Loucy (cell line): ENCODE data around the gene MCF2L.

Source experiments
- H2AFZ ChIP-seq: fragments of 200-600 bp; sonication (generic); 2 replicates; pipeline ENCODE4 v1.6.0; 2016; ENCODE audit warnings: antibody characterized with exemption, mild to moderate bottlenecking, low read length, moderate library complexity
- H3F3A ChIP-seq: fragments of 200-600 bp; 2 replicates; pipeline ENCODE4 v1.6.0; 2016; ENCODE audit warnings: antibody characterized with exemption, low read depth, mild to moderate bottlenecking
- H3K27me3 ChIP-seq: fragments of 200-600 bp; sonication (generic); 2 replicates; pipeline ENCODE4 v1.6.1; 2014; ENCODE audit warnings: low read length, mild to moderate bottlenecking; ENCODE audit not compliant: insufficient read depth, poor library complexity, severe bottlenecking
- H3K36me3 ChIP-seq: fragments of 200-600 bp; sonication (generic); 2 replicates; pipeline ENCODE4 v1.6.1; 2016; ENCODE audit warnings: low read length; ENCODE audit not compliant: insufficient read depth
- H3K4me1 ChIP-seq: fragments of 200-600 bp; sonication (generic); 2 replicates; pipeline ENCODE4 v1.5.1; 2014; ENCODE audit warnings: low read length, mild to moderate bottlenecking; ENCODE audit not compliant: insufficient read depth, poor library complexity, severe bottlenecking
- H3K4me2 ChIP-seq: fragments of 200-600 bp; sonication (generic); 2 replicates; pipeline ENCODE4 v1.6.0; 2014; ENCODE audit warnings: antibody characterized with exemption, low read length, low read depth, mild to moderate bottlenecking; ENCODE audit not compliant: poor library complexity, severe bottlenecking
- H3K4me3 ChIP-seq: fragments of 200-600 bp; sonication (generic); 2 replicates; pipeline ENCODE4 v1.5.1; 2014; ENCODE audit warnings: low read length, mild to moderate bottlenecking, mixed read lengths; ENCODE audit not compliant: poor library complexity, severe bottlenecking
- H3K79me2 ChIP-seq: fragments of 200-600 bp; sonication (generic); 2 replicates; pipeline ENCODE4 v1.6.1; 2014; ENCODE audit warnings: low read length; ENCODE audit not compliant: insufficient read depth
- H3K9ac ChIP-seq: fragments of 200-600 bp; sonication (generic); 2 replicates; pipeline ENCODE4 v1.6.0; 2014; ENCODE audit warnings: mild to moderate bottlenecking, low read depth, low read length, moderate library complexity; ENCODE audit not compliant: poor library complexity, severe bottlenecking
- H3K9me2 ChIP-seq: fragments of 200-600 bp; sonication (generic); replicated peaks from 2 replicates; pipeline ENCODE4 v1.6.1; 2016; ENCODE audit warnings: low read depth, low read length, mixed read lengths
- H3K9me3 ChIP-seq: fragments of 200-600 bp; sonication (generic); 2 replicates; pipeline ENCODE4 v1.6.1; 2014; ENCODE audit warnings: mild to moderate bottlenecking, antibody characterized with exemption, low read length, low read depth; ENCODE audit not compliant: insufficient read depth
- H4K20me1 ChIP-seq: fragments of 200-600 bp; sonication (generic); 2 replicates; pipeline ENCODE4 v1.6.0; 2014; ENCODE audit warnings: antibody characterized with exemption, low read length, mild to moderate bottlenecking; ENCODE audit not compliant: insufficient read depth, poor library complexity, severe bottlenecking
- EZH2phosphoT487 ChIP-seq: fragments of 200-600 bp; IDR thresholded peaks from 2 replicates; pipeline ENCODE4 v1.6.1; 2018; ENCODE audit warnings: antibody characterized with exemption, mild to moderate bottlenecking, moderate library complexity, borderline replicate concordance
- TF ChIP-seq, protein P1 (sequence below): fragments of 200-600 bp; sonication (generic); conservative IDR thresholded peaks from 2 replicates; pipeline ENCODE4 v1.5.1; 2014; ENCODE audit warnings: mild to moderate bottlenecking, antibody characterized with exemption, low read length

MCF2L gene

DNA sequence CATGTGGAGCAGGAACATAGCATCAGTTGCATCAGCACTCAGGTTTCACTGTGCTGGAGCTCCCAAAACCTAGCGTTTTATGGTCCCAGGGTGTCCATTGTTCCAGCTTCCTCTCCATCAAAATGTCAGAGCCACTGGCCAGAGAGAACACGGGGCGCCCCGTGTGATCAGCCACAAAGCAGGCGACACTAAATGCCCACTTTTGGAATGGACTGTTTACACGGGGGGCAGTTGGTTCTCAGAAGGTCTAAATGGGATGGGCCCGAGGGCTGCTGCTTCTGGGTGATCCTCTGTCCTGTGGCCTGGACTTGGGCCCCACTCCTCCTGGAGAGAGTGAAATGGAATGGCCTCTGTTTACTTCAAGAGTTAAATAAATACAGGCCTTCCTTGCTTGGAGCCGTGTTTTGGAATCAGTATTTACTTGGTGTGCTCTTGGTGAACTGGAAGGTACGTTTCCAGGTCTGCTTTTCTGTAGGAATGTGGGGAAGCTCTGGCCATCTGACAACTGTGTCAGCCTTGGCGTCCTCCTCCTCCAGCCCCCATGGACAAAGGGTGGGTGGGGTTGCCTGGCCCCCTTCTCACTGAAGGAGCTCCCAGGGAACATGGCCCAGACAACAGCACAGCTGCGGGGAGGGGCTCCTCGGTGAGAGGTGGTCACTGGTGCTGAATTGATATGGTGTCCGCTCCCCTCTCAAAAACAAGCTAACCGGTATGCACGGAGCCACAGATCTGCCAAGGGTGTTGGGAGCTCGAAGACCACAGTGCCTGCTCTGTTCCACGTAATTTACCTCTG lies 16.1 kb upstream of the MCF2L start:
- Histone ChIP-seq H3K79me2 (no peaks in the 10 kb centered on the region), H3K9me2 (no peaks in the 10 kb centered on the region), H3K4me2 (no peak overlapping the region), H4K20me1 (no peaks in the 10 kb centered on the region), H3K9me3 (no peaks in the 10 kb centered on the region), H3K36me3 (no peaks in the 10 kb centered on the region), H3K4me1 (no peaks in the 10 kb centered on the region), H3F3A (no peaks in the 10 kb centered on the region), H3K4me3 (no peak overlapping the region), H3K27me3 (no peaks in the 10 kb centered on the region), H2AFZ (no peak overlapping the region), H3K9ac (no peak overlapping the region)
- TF ChIP-seq, protein P1, sequence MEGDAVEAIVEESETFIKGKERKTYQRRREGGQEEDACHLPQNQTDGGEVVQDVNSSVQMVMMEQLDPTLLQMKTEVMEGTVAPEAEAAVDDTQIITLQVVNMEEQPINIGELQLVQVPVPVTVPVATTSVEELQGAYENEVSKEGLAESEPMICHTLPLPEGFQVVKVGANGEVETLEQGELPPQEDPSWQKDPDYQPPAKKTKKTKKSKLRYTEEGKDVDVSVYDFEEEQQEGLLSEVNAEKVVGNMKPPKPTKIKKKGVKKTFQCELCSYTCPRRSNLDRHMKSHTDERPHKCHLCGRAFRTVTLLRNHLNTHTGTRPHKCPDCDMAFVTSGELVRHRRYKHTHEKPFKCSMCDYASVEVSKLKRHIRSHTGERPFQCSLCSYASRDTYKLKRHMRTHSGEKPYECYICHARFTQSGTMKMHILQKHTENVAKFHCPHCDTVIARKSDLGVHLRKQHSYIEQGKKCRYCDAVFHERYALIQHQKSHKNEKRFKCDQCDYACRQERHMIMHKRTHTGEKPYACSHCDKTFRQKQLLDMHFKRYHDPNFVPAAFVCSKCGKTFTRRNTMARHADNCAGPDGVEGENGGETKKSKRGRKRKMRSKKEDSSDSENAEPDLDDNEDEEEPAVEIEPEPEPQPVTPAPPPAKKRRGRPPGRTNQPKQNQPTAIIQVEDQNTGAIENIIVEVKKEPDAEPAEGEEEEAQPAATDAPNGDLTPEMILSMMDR = no peak
- no peak for TF ChIP-seq EZH2phosphoT487

- Histone ChIP-seq H3K9ac (no peak overlapping the region), H3K36me3 (no peaks in the 10 kb centered on the region), H3K4me2 (no peak overlapping the region), H3F3A (no peaks in the 10 kb centered on the region), H3K79me2 (no peaks in the 10 kb centered on the region), H2AFZ (no peak overlapping the region), H3K4me3 (no peak overlapping the region), H3K4me1 (no peaks in the 10 kb centered on the region), H3K9me2 (no peaks in the 10 kb centered on the region), H3K27me3 (no peaks in the 10 kb centered on the region), H4K20me1 (no peaks in the 10 kb centered on the region), H3K9me3 (no peaks in the 10 kb centered on the region)
- TF ChIP-seq EZH2phosphoT487 = no peak
- TF ChIP-seq, protein P1 = no peak
These were observed 15.2 kb upstream of the MCF2L start for GRCh38 chr13:112953591-112954487.

DNA sequence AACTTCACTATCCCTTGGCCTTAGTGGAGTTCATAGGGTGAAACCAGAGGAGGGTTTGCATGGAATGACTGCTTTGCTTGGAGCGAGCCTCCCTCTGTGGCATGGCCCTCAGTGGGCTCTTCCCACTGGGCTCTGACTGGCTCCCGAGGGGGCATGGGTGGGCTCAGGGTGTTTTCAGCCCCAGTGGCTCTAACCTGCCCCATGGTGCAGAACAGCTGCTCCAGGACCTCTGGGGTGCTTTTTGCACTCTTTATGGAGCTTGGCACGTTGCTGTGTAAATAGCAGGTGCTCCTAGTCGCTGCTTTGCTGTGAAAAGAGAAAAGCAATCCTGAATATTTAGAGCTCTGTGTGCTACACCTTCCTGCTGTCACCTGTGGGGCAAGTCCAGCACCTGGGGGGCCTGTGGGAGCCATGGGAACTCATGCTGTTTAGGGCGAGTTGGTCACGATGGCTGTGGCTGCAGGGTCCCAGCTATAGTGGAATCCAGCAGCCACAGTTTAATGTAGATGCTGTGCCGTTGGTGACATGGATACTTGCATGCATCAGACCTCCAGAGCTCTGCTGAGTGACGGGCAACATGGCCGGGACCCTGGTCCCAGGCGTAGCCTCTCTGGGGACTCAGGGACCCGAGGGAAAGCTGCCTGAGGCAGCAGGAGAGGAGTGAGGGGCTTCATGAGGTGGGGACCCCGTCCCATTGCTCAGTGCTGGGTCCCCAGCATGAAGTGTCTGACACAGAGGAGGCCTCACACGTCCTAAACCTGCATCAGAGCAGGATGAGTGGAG lies 14.3 kb upstream of the MCF2L start:
- TF ChIP-seq EZH2phosphoT487 = no peak
- TF ChIP-seq, protein P1 = no peak
- no peaks in the 10 kb centered on the region for H3K4me1 ChIP-seq
- H3K9me3 ChIP-seq = no peaks in the 10 kb centered on the region
- H3K4me2 ChIP-seq = no peak overlapping the region
- H3K36me3 ChIP-seq = no peaks in the 10 kb centered on the region
- H2AFZ ChIP-seq = no peak overlapping the region
- no peak overlapping the region for H3K9ac ChIP-seq
- H3K9me2 ChIP-seq = no peaks in the 10 kb centered on the region
- H3K27me3 ChIP-seq = no peaks in the 10 kb centered on the region
- no peaks in the 10 kb centered on the region for H3F3A ChIP-seq
- no peak overlapping the region for H3K4me3 ChIP-seq
- no peaks in the 10 kb centered on the region for H4K20me1 ChIP-seq
- no peaks in the 10 kb centered on the region for H3K79me2 ChIP-seq
